WTC11 (cell line): ENCODE data around the gene TOX2. TPM values are rescaled to one million over a fixed set of nuclear protein-coding genes. Genes with fewer than 3 reads are reported as not detected.

Experiments used
- ATAC-seq: fragments of 200-7000 bp; cut with Tn5 transposase; 2 replicates; pipeline ENCODE4 v1.10.0; 2021; ENCODE audit warnings: mild to moderate bottlenecking, moderate library complexity
- CTCF ChIA-PET: fragments of 300-600 bp; sonication (Branson Sonifier 250); formaldehyde crosslinking; loops from one replicate; lab custom pipeline; 2021; ENCODE audit warnings: antibody characterized with exemption; lab: Charles Lee
- POLR2A ChIA-PET: fragments of 350-600 bp; sonication (Branson Sonifier 250); formaldehyde crosslinking; loops from one replicate; lab custom pipeline; 2021; ENCODE audit warnings: antibody characterized with exemption; lab: Charles Lee
- DNase-seq: peaks from one replicate; pipeline ENCODE4 v3.0.0; 2021; ENCODE audit warnings: low spot score
- H3K27ac Mint-ChIP-seq: 2 replicates; pipeline ENCODE4 v1.8.0; 2021; ENCODE audit warnings: mixed read lengths
- H3K27me3 Mint-ChIP-seq: 2 replicates; pipeline ENCODE4 v1.8.0; 2021; ENCODE audit warnings: low read depth, mild to moderate bottlenecking, moderate library complexity, mixed read lengths
- H3K36me3 Mint-ChIP-seq: 2 replicates; pipeline ENCODE4 v1.8.0; 2021; ENCODE audit warnings: mixed read lengths
- H3K4me1 Mint-ChIP-seq: 2 replicates; pipeline ENCODE4 v1.8.0; 2022; ENCODE audit warnings: mixed read lengths
- H3K4me3 Mint-ChIP-seq: 2 replicates; pipeline ENCODE4 v1.8.0; 2021; ENCODE audit warnings: mild to moderate bottlenecking, moderate library complexity, mixed read lengths
- H3K9me3 Mint-ChIP-seq: 2 replicates; pipeline ENCODE4 v1.8.0; 2021; ENCODE audit warnings: mixed read lengths
- CBFB ChIP-seq: sonication (generic); formaldehyde crosslinking; IDR thresholded peaks from 2 replicates; pipeline ENCODE4 v1.8.1; 2022; ENCODE audit warnings: mild to moderate bottlenecking, low read depth, missing genetic modification reagents
- CREB1 ChIP-seq: sonication (generic); formaldehyde crosslinking; IDR thresholded peaks from 2 replicates; pipeline ENCODE4 v1.8.0; 2023; ENCODE audit warnings: mild to moderate bottlenecking, missing genetic modification reagents
- ESRRA ChIP-seq: sonication (generic); formaldehyde crosslinking; IDR thresholded peaks from 2 replicates; pipeline ENCODE4 v1.8.1; 2022; ENCODE audit warnings: mild to moderate bottlenecking, missing genetic modification reagents, borderline replicate concordance
- GABPB1 ChIP-seq: sonication (generic); formaldehyde crosslinking; IDR thresholded peaks from 2 replicates; pipeline ENCODE4 v1.8.1; 2023; ENCODE audit warnings: mild to moderate bottlenecking, missing genetic modification reagents
- GRHL2 ChIP-seq: fragments of 250-450 bp; sonication (Bioruptor Pico); IDR thresholded peaks from 2 replicates; pipeline ENCODE4 v1.8.0; 2022; ENCODE audit warnings: mild to moderate bottlenecking, moderate library complexity; ENCODE audit not compliant: insufficient replicate concordance, severe bottlenecking
- MYBL2 ChIP-seq: sonication (generic); formaldehyde crosslinking; IDR thresholded peaks from 2 replicates; pipeline ENCODE4 v1.8.1; 2023; ENCODE audit warnings: mild to moderate bottlenecking, moderate library complexity, missing genetic modification reagents
- NFATC4 ChIP-seq: fragments of 250-450 bp; sonication (Bioruptor Pico); IDR thresholded peaks from 2 replicates; pipeline ENCODE4 v1.9.0; 2021; ENCODE audit warnings: mild to moderate bottlenecking
- NR1H2 ChIP-seq: sonication (generic); formaldehyde crosslinking; IDR thresholded peaks from 2 replicates; pipeline ENCODE4 v1.9.0; 2021; ENCODE audit warnings: mild to moderate bottlenecking, moderate library complexity, missing genetic modification reagents
- NR2C2 ChIP-seq: sonication (generic); formaldehyde crosslinking; IDR thresholded peaks from 2 replicates; pipeline ENCODE4 v1.8.0; 2022; ENCODE audit warnings: mild to moderate bottlenecking, missing genetic modification reagents
- NR3C1 ChIP-seq: sonication (generic); formaldehyde crosslinking; conservative IDR thresholded peaks from 2 replicates; pipeline ENCODE4 v1.8.1; 2023; ENCODE audit warnings: low read depth, mild to moderate bottlenecking, missing genetic modification reagents
- OVOL2 ChIP-seq: fragments of 250-450 bp; sonication (Bioruptor Pico); IDR thresholded peaks from 2 replicates; pipeline ENCODE4 v1.9.0; 2021; ENCODE audit warnings: mild to moderate bottlenecking, borderline replicate concordance
- RORB ChIP-seq: fragments of 250-450 bp; sonication (Bioruptor Pico); IDR thresholded peaks from 2 replicates; pipeline ENCODE4 v1.9.0; 2021; ENCODE audit warnings: mild to moderate bottlenecking
- SMAD3 ChIP-seq: sonication (generic); formaldehyde crosslinking; IDR thresholded peaks from 2 replicates; pipeline ENCODE4 v1.8.0; 2022; ENCODE audit warnings: missing genetic modification reagents, mild to moderate bottlenecking, borderline replicate concordance
- SP1 ChIP-seq: sonication (generic); formaldehyde crosslinking; conservative IDR thresholded peaks from 2 replicates; pipeline ENCODE4 v1.8.1; 2022; ENCODE audit warnings: missing genetic modification reagents
- ZNF121 ChIP-seq: sonication (generic); formaldehyde crosslinking; IDR thresholded peaks from 2 replicates; pipeline ENCODE4 v1.8.0; 2023; ENCODE audit warnings: missing genetic modification reagents
- ZNF138 ChIP-seq: sonication (generic); formaldehyde crosslinking; conservative IDR thresholded peaks from 2 replicates; pipeline ENCODE4 v1.8.1; 2022; ENCODE audit warnings: mild to moderate bottlenecking, moderate library complexity, missing genetic modification reagents
- ZNF232 ChIP-seq: sonication (generic); formaldehyde crosslinking; IDR thresholded peaks from 2 replicates; pipeline ENCODE4 v1.8.0; 2022; ENCODE audit warnings: mild to moderate bottlenecking, missing genetic modification reagents
- ZNF317 ChIP-seq: sonication (generic); formaldehyde crosslinking; IDR thresholded peaks from 2 replicates; pipeline ENCODE4 v1.8.1; 2023; ENCODE audit warnings: low read depth, mild to moderate bottlenecking, moderate library complexity, missing genetic modification reagents, borderline replicate concordance
- ZNF416 ChIP-seq: fragments of 250-450 bp; sonication (Bioruptor Pico); IDR thresholded peaks from 2 replicates; pipeline ENCODE4 v1.9.0; 2021; ENCODE audit warnings: mild to moderate bottlenecking, inconsistent platforms
- total RNA-seq: library from RNA; stranded (reverse); gene quantifications from 3 replicates; pipeline ENCODE4 v1.2.3, GENCODE V29; 2021
- TF ChIP-seq, protein P1 (sequence below): sonication (generic); formaldehyde crosslinking; IDR thresholded peaks from 2 replicates; pipeline ENCODE4 v1.8.0; 2023; ENCODE audit warnings: missing genetic modification reagents
- TF ChIP-seq, protein P2 (sequence below): sonication (generic); formaldehyde crosslinking; IDR thresholded peaks from 2 replicates; pipeline ENCODE4 v1.8.1; 2023; ENCODE audit warnings: mild to moderate bottlenecking, missing genetic modification reagents
- TF ChIP-seq, protein P3 (sequence below): fragments of 250-450 bp; sonication (Bioruptor Pico); IDR thresholded peaks from 2 replicates; pipeline ENCODE4 v1.9.0; 2021; ENCODE audit warnings: moderate library complexity, mild to moderate bottlenecking, inconsistent platforms, borderline replicate concordance
- TF ChIP-seq, protein P4 (sequence below): fragments of 250-450 bp; sonication (Bioruptor Pico); IDR thresholded peaks from 2 replicates; pipeline ENCODE4 v1.9.0; 2021; ENCODE audit warnings: mild to moderate bottlenecking
- TF ChIP-seq, protein P5 (sequence below): sonication (generic); formaldehyde crosslinking; IDR thresholded peaks from 2 replicates; pipeline ENCODE4 v1.8.1; 2022; ENCODE audit warnings: missing genetic modification reagents, borderline replicate concordance
- TF ChIP-seq, protein P6 (sequence below): fragments of 250-450 bp; sonication (Bioruptor Pico); conservative IDR thresholded peaks from 2 replicates; pipeline ENCODE4 v1.9.0; 2021; ENCODE audit warnings: mild to moderate bottlenecking

The TOX2 gene
- total RNA-seq, 1 experiment from 2014 or later = 3.4 TPM

DNA sequence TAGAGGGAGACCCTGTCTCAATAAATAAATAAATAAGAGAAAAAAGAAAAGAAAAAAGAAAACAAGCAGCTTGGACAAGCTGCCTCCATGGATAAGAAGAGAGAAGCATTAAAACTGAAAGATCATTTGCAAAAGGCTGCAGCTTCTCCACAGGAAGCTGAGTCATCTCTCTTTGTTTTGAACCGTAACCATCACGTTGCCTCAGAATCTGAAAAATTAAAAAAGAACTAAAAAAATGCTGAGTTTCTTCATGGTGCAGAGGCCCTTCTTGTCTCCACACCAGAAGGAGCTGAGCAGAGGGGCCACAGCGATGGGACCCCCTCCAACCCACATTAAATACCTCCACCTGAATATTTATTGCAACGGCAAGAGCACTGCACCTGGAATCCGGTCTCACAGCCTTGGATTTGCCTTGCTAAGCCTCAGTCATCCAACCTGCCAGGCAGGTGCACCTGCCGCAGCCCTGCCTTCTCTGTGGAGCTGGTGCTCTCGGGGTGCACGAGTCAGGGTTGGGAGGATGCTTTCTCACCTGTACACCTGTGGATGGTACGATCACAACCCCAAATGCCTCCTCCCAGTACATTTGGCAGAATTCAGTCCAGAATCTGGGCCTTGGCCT is 28.1 kb downstream of the TOX2 start:
- DNase-seq (no peak), ATAC-seq (no peak)
- H3K4me3 Mint-ChIP-seq = no peak overlapping the region
- H3K4me1 Mint-ChIP-seq = peaks cover 24% of the 10 kb centered on the region
- H3K36me3 Mint-ChIP-seq = no peaks in the 10 kb centered on the region
- peak overlapping the region; percentile 44; the same call in 1 of the 2 replicates for H3K27ac Mint-ChIP-seq
- POLR2A ChIA-PET = interaction anchor here (0.6 to 0.7 kb wide), 2 partner anchors 78 to 102 kb away, joined by 3 to 4 read pairs; no protein-coding TSS in a partner anchor
- TF ChIP-seq NR1H2 (CRISPR knock-in tag) (no peak), NFATC4 (no peak), ZNF317 (no peak), NR2C2 (no peak), ESRRA (CRISPR knock-in tag) (no peak), RORB (CRISPR knock-in tag) (no peak), SP1 (no peak), ZNF138 (CRISPR knock-in tag) (no peak), ZNF416 (CRISPR knock-in tag) (no peak), MYBL2 (no peak), GABPB1 (CRISPR knock-in tag) (no peak), ZNF232 (CRISPR knock-in tag) (no peak)
- TF ChIP-seq, protein P1, sequence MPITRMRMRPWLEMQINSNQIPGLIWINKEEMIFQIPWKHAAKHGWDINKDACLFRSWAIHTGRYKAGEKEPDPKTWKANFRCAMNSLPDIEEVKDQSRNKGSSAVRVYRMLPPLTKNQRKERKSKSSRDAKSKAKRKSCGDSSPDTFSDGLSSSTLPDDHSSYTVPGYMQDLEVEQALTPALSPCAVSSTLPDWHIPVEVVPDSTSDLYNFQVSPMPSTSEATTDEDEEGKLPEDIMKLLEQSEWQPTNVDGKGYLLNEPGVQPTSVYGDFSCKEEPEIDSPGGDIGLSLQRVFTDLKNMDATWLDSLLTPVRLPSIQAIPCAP (CRISPR knock-in tag) = no peak
- TF ChIP-seq, protein P2, sequence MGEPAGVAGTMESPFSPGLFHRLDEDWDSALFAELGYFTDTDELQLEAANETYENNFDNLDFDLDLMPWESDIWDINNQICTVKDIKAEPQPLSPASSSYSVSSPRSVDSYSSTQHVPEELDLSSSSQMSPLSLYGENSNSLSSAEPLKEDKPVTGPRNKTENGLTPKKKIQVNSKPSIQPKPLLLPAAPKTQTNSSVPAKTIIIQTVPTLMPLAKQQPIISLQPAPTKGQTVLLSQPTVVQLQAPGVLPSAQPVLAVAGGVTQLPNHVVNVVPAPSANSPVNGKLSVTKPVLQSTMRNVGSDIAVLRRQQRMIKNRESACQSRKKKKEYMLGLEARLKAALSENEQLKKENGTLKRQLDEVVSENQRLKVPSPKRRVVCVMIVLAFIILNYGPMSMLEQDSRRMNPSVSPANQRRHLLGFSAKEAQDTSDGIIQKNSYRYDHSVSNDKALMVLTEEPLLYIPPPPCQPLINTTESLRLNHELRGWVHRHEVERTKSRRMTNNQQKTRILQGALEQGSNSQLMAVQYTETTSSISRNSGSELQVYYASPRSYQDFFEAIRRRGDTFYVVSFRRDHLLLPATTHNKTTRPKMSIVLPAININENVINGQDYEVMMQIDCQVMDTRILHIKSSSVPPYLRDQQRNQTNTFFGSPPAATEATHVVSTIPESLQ = no peak
- TF ChIP-seq, protein P3, sequence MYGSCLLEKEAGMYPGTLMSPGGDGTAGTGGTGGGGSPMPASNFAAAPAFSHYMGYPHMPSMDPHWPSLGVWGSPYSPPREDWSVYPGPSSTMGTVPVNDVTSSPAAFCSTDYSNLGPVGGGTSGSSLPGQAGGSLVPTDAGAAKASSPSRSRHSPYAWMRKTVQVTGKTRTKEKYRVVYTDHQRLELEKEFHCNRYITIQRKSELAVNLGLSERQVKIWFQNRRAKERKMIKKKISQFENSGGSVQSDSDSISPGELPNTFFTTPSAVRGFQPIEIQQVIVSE (CRISPR knock-in tag) = no peak
- TF ChIP-seq, protein P4, sequence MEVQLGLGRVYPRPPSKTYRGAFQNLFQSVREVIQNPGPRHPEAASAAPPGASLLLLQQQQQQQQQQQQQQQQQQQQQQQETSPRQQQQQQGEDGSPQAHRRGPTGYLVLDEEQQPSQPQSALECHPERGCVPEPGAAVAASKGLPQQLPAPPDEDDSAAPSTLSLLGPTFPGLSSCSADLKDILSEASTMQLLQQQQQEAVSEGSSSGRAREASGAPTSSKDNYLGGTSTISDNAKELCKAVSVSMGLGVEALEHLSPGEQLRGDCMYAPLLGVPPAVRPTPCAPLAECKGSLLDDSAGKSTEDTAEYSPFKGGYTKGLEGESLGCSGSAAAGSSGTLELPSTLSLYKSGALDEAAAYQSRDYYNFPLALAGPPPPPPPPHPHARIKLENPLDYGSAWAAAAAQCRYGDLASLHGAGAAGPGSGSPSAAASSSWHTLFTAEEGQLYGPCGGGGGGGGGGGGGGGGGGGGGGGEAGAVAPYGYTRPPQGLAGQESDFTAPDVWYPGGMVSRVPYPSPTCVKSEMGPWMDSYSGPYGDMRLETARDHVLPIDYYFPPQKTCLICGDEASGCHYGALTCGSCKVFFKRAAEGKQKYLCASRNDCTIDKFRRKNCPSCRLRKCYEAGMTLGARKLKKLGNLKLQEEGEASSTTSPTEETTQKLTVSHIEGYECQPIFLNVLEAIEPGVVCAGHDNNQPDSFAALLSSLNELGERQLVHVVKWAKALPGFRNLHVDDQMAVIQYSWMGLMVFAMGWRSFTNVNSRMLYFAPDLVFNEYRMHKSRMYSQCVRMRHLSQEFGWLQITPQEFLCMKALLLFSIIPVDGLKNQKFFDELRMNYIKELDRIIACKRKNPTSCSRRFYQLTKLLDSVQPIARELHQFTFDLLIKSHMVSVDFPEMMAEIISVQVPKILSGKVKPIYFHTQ (CRISPR knock-in tag) = no peak
- TF ChIP-seq, all 79 proteins: peak for 0
- Mint-ChIP-seq H3K27me3 (no peaks in the 10 kb centered on the region), H3K9me3 (peaks cover 3% of the 10 kb centered on the region; the same call in 1 of the 2 replicates)
- CTCF ChIA-PET = interaction anchor here (0.8 to 2.4 kb wide), 6 partner anchors 11 to 193 kb away, joined by 3 to 7 read pairs (median 4); no protein-coding TSS in a partner anchor

DNA sequence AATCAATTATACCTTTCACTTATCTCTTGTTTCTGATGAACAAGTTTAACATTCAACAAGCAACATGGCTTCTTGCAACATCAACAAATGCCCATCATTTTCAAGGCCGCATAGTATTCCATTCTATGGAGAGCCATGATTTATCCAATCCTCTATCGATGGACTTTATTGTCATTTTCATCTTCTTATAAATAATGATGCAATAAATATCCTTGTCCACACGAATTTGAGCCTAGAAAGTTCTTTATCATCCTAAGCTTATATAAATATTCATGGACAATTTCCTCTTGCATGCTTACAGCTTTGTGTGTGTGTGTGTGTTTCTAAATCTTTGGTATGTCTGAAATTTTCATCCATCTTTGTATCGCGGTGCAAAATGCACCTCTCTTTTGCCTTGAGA is 29.1 kb downstream of the TOX2 start:
- ATAC-seq (no peak), DNase-seq (no peak)
- ChIA-PET POLR2A (interaction anchor here (0.7 kb wide), 1 partner anchor 79 kb away, joined by 3 read pairs; no protein-coding TSS in a partner anchor), CTCF (interaction anchor here (1.2 to 2.4 kb wide), 3 partner anchors 16 to 194 kb away, joined by 3 to 7 read pairs (median 3); no protein-coding TSS in a partner anchor)
- Mint-ChIP-seq H3K27ac (no peak overlapping the region), H3K36me3 (no peaks in the 10 kb centered on the region), H3K4me1 (peaks cover 28% of the 10 kb centered on the region), H3K4me3 (no peak overlapping the region), H3K9me3 (peaks cover 3% of the 10 kb centered on the region; the same call in 1 of the 2 replicates), H3K27me3 (no peaks in the 10 kb centered on the region)
- TF ChIP-seq, protein P5, sequence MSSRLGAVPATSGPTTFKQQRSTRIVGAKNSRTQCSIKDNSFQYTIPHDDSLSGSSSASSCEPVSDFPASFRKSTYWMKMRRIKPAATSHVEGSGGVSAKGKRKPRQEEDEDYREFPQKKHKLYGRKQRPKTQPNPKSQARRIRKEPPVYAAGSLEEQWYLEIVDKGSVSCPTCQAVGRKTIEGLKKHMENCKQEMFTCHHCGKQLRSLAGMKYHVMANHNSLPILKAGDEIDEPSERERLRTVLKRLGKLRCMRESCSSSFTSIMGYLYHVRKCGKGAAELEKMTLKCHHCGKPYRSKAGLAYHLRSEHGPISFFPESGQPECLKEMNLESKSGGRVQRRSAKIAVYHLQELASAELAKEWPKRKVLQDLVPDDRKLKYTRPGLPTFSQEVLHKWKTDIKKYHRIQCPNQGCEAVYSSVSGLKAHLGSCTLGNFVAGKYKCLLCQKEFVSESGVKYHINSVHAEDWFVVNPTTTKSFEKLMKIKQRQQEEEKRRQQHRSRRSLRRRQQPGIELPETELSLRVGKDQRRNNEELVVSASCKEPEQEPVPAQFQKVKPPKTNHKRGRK (CRISPR knock-in tag) = no peak
- no peak for TF ChIP-seq OVOL2 (CRISPR knock-in tag)
- TF ChIP-seq CREB1 = no peak
- no peak for TF ChIP-seq ZNF232 (CRISPR knock-in tag)
- no peak for TF ChIP-seq SMAD3 (CRISPR knock-in tag)
- no peak for TF ChIP-seq NR3C1
- TF ChIP-seq, protein P6, sequence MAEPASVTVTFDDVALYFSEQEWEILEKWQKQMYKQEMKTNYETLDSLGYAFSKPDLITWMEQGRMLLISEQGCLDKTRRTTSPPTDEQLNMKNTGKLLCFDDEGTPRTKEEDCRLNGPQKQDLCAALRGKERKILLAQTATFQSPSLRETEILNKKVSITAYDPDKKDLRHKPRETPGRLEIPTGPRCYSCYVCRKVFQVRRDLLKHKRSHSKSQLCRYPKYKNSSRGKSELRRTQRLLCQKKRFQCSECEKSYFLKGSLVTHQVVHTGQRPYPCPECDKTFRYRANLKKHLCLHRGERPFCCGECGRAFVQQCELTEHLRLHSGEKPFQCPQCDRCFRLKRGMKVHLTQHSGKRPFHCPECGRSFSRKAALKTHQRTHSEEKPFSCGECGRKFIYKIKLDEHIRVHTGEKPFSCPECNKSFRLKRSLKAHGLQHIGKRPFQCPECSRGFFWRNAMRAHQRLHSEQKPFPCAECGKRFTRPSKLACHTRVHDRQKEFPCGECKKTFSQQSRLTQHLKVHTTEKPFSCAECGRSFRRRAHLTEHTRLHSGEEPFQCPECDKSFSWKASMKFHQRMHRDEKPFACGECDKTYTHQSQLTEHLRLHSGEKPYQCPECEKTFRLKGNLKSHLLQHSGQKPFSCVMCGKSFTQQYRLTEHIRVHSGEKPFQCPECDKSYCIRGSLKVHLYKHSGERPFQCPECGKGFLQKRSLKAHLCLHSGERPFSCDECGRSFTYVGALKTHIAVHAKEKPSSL (CRISPR knock-in tag) = no peak
- TF ChIP-seq CBFB (CRISPR knock-in tag) = no peak
- TF ChIP-seq NFATC4 = no peak
- no peak for TF ChIP-seq GRHL2 (CRISPR knock-in tag)
- no peak for TF ChIP-seq ZNF121 (CRISPR knock-in tag)
